ENCODE measurements around the gene CLIC1.

- TF ChIP-seq RAD21 (IDR thresholded peaks at IDR 0.05; ENCODE audit: low read depth): no peak
- TF ChIP-seq MAX (IDR thresholded peaks at IDR 0.05): no peak
- no peak for TF ChIP-seq NFIC (IDR thresholded peaks at IDR 0.05)
- TF ChIP-seq TCF12 (IDR thresholded peaks at IDR 0.05; ENCODE audit: low read depth): no peak
- TF ChIP-seq EP300 (IDR thresholded peaks at IDR 0.05; ENCODE audit: borderline replicate concordance): no peak
- TF ChIP-seq CEBPB (IDR thresholded peaks at IDR 0.05): no peak
- TF ChIP-seq TAF1 (IDR thresholded peaks at IDR 0.05; ENCODE audit: low read depth): no peak
- TF ChIP-seq TEAD4 (IDR thresholded peaks at IDR 0.05): no peak
- TF ChIP-seq CREB1 (IDR thresholded peaks at IDR 0.05; ENCODE audit: low read depth): no peak
- no peak for TF ChIP-seq ZBTB7A (IDR thresholded peaks at IDR 0.05; ENCODE audit: low read depth)
- TF ChIP-seq USF1 (IDR thresholded peaks at IDR 0.05): no peak
- no peak for TF ChIP-seq YY1 (IDR thresholded peaks at IDR 0.05; ENCODE audit: low read depth)
Measured at GRCh38 chr6:31691564-31692108, 44.7 kb downstream of the CLIC1 start.
